ENCODE measurements around the gene ALX3.

- TF ChIP-seq CTCF (IDR thresholded peaks at IDR 0.05) (no peak), POLR2A (IDR thresholded peaks at IDR 0.05) (no peak), EP300 (IDR thresholded peaks at IDR 0.05) (no peak), POLR2AphosphoS5 (IDR thresholded peaks at IDR 0.05) (no peak)
Observed at GRCh38 chr1:110114173-110114572, 43.7 kb upstream of the ALX3 start.
